GM23338 (cell line): ENCODE data around the gene CHST12.

Source experiments
- CTCF ChIP-seq, 2 experiments: fragments of 200-600 bp in 1 of 2; sonication (generic) in 1 of 2; conservative IDR thresholded peaks; 2 replicates each; pipeline versions ENCODE4 v1.5.1 to v1.6.1; 2016 to 2017; ENCODE audit warnings: antibody characterized with exemption in 2 of 2, low read depth in 2 of 2, mild to moderate bottlenecking in 2 of 2, moderate library complexity in 1 of 2
- EZH2 ChIP-seq: fragments of 200-600 bp; sonication (generic); IDR thresholded peaks from one replicate; pipeline ENCODE4 v1.8.0; 2017; ENCODE audit warnings: antibody characterized with exemption, mild to moderate bottlenecking, low read depth; ENCODE audit not compliant: unreplicated experiment
- EZH2phosphoT487 ChIP-seq: fragments of 200-600 bp; sonication (generic); IDR thresholded peaks from one replicate; pipeline ENCODE4 v1.8.1; 2018; ENCODE audit warnings: antibody characterized with exemption; ENCODE audit not compliant: unreplicated experiment
- POLR2AphosphoS5 ChIP-seq: IDR thresholded peaks from 2 replicates; pipeline ENCODE4 v1.6.1; 2016; ENCODE audit warnings: antibody characterized with exemption, low read depth
- REST ChIP-seq: IDR thresholded peaks from one replicate; pipeline ENCODE4 v1.6.1; 2018; ENCODE audit warnings: antibody characterized with exemption; ENCODE audit not compliant: unreplicated experiment

DNA sequence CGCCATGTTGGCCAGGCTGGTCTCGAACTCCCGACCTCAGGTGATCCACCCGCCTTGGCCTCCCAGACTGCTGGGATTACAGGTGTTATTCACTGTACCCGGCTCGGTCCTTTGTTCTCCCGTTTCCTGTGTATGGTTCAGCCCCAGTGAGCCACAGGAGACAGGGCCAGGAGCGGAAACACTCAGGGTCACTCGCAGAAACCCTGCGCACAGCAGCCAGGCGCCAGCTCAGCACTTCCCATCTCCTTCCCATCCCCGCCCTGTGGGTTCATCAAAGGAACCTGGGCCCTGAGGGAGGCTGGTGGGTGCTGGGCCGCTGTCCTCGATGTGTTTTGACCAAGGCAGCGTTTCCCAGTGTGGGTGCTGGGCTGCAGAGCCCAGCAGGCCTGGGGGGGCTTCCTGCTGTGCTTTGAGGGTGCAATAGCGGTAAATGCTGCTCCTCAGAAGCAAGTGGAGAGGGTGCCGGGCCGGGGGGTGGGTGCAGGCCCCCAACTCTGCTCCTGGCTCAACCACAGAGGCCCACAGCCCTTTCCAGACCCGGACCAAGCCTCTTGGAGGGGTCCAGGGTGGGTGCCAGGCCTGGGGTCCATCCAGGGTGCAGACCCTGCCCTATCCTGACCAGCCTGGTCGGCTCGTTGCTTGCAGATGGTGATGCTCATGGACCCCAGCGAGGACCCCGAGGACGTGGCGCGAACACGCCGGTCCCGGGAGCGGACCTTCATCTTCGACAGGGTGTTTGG is 15.3 kb upstream of the CHST12 start:
- no peak for TF ChIP-seq REST
- no peak for TF ChIP-seq CTCF (conservative IDR thresholded peaks at IDR 0.05; ENCODE audit: low read depth in 2 of 2)
- no peak for TF ChIP-seq POLR2AphosphoS5
- TF ChIP-seq EZH2phosphoT487: no peak
- no peak for TF ChIP-seq EZH2
